ENCODE results near the gene NOS1AP. TPM values are rescaled to one million over a fixed set of nuclear protein-coding genes. Genes with fewer than 3 reads are reported as not detected.

Gene NOS1AP
- total RNA-seq, 1 donor from 2014 or later: 4.1 TPM

DNA sequence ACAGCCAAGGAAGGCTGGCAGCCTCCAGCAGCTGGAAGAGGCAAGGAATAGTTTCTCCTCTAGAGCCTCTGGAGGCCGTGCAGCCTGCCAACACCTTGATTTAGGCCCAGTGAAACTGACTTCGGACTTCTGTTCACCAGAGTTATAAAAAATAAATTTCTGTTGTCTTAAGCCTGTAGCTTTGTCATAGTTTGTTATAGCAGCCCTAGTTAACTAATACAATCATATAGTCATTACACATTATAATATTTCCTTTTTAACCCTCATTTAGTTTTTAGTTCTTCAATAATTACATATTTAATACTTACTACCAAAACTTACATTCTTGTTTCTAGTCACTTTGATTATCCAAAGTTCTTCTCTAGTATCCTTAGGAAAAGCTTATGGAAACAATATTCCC lies 20.3 kb downstream of the NOS1AP start:
- DNase-seq: no peak

DNA sequence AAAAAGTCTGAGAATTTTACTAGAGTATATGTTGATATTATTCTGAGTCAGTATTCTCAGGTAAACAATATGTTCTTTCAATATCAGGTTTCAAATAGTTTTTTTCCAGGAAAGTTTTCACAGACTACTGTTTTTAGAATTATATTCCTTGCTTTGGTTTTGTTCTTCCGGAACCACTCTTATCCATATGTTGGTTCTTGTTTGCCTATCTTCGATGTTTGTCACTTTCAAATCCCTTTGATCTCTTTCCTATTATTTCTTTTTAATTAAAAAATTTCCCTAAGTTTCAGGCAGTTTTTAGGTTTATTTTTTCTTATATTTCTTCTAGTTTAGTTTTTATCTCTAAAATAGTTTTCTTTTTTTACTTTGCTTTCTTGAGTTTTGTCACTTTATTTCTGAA lies 20.9 kb downstream of the NOS1AP start:
- no peak for DNase-seq

DNA sequence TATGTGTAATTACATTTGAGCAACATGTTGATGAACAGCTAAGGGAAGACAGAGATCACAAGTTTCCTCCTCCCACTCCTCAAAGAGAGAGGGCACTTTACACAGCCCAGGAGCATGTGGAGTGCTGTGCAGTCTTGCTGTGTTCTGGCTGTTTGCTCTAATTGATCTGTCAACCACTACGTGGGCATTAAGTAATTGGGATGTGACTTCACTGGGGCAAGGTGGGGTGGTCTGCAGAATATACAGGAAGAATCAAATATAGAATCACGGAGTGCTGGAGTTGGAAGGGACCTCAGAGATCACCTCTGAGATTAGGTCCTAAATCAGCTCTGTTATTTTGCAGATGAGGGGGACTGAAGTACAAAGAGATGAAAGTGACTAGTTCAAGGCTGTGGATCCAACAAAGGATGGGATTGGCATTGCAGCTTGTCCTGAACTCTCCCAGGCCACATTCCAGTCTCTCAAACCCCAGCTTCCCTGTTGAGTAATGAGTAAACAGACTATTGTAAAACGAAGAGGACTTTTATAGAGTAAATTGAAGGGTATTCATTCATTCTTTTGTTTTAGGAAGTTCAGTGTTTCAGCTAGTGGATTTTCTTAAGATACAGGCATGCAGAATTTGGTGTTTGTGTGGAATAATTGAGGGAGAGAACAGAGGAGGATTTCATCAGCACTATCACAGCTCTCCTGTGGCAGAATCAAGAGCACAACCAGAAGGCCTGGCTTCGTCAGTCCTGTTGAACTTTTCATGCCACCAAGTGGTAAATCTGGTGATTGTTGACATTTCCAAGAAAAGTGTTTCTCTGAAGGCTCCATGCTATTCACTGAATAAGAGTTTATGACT lies 22.4 kb downstream of the NOS1AP start:
- DNase-seq: no peak

DNA sequence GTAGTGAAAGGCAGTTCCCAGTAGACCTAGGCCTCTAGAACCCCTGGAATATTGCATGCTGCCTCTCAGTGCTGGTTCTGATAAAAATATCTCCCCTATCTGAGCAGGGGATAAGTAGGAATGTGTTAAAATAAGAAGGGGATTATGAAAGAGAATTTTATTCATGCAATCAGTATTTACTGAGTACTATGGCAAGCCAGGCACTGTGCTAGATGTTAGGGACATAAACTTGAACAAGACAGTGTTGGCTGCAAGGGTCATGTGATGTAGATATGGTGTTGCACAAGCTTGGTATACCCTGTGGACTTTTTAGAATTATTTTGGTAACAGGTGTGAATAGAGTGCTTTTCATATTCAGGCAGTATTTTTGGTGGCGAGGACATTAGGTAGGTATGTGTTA lies 23.6 kb downstream of the NOS1AP start:
- DNase-seq: no peak

DNA sequence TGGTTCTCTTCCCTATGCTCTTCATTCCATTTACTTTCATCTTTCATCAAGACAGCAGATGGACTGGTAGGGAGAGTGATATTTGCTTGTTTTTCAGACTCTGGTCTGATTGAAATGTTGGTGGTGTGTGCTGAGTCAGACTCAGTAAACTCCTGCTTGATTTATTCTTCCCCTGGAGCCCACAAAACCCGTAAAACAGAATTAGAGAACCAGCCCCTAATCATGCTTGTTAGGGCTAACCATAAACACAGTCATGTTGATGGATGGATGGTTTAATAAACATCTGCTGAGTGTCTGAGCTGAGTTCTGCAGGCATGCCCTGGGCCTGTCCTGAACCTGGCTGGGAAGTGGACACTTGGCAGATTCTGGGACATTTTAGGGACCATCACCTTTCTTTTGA lies 24.8 kb downstream of the NOS1AP start:
- DNase-seq: no peak

DNA sequence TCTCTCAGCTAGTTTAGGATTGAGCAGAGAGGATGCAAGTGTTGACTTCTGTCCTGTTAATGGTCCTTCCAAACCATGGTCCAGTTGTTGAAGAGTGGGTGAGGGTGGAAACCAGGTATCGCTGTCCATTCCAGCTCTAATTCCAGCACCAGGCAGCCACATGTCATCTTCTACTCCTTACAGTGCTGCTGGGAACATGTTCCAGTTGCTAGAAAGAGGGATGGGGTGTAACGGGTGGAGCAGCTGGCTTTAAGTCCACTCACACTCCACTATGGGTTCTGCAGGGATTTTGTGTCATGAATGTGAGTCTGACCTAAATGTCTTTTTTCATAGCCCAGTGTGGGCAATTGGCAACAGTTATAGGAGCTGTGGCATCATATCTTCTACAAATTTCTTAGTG lies 25.2 kb downstream of the NOS1AP start:
- DNase-seq: no peak

DNA sequence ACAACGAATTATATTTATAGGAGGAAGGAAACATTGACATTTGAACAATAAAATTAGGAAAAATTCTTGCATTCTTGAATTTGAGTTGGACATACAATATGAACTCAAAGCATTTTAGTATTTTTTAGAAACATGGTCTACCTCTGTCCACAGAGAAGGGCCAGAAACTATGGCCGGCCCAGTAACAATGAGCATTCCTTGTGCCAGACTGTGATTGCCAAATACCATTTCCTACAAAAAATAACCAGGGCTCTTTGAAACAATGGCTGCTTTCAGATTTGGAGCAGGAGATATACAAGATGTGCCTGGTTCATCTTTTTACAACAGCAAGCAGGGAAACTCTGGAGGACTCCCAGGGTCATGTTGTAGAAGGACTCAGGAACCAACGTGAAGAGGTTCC lies 38.4 kb downstream of the NOS1AP start:
- DNase-seq: no peak

DNA sequence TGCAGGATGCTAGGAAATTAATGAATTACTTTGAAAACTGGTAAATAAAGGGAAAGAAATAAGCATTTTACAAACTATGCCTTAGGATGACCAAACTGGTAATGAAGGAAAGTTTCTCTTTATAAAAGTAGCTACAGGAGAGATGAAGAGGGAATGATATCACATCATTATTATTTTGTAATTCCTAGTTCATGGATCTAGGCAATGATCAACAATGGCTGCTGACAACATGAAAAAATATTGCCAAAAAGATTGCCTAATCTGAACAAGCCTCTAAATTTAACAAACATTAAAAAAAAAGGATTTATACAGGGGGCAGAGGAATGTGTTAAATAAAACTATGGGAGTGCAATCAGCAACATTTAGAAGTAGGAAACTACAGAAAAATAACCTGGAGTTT lies 38.9 kb downstream of the NOS1AP start:
- DNase-seq: no peak

DNA sequence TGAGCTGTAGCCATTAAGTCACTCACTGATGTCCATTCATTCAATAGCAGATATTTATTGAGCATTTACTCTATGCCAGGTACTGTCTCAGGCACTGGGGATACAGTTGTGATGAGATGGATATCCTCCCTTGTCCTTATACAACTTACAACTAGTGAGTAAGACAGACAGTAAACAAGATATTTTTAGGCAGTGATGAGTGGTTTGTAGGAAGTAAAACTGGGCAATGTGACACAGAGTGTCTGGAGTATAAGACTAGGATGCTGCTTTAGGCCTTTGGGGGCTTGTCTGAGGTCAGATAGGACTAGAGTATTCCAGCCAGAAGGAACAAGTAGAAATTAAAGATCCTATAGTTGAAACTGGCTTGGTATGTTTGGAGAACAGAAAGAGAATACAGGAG lies 41.4 kb downstream of the NOS1AP start:
- no peak for DNase-seq

DNA sequence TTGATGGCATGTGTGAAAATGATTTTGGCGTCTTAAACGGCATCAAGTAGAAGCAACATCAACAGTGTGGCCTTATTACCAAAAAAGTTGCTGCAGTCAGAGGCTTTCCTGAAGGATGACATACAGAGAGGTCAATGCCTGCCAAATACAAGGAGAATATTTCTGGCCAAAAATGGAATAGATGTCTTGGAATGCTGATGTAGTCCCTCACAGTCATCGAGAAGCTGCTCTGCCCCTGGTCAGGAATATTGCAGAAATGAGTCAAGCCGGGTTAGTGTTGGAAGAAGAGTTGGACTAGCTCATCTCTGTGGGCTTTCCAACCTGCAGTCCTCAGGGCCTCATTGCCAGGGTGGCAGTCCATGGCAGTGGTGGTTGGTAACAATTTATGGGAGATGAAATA lies 42.1 kb downstream of the NOS1AP start:
- DNase-seq: no peak

DNA sequence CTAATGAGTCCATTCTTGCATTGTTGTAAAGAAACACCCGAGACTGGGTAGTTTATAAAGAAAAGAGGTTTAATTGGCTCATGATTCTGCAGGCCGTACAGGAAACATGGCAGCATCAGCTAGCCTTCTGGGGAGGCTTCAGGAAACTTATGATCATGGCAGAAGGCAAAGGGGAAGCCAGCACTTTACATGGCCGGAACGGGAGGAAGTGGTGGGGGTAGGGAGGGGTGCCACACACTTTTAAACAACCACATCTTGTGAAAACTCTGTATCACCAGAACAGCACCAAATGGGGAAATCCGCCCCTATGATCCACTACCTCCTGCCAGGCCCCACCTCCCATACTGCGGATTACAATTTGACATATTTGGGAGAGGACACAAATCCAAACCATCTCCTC lies 43.9 kb downstream of the NOS1AP start:
- DNase-seq: no peak

DNA sequence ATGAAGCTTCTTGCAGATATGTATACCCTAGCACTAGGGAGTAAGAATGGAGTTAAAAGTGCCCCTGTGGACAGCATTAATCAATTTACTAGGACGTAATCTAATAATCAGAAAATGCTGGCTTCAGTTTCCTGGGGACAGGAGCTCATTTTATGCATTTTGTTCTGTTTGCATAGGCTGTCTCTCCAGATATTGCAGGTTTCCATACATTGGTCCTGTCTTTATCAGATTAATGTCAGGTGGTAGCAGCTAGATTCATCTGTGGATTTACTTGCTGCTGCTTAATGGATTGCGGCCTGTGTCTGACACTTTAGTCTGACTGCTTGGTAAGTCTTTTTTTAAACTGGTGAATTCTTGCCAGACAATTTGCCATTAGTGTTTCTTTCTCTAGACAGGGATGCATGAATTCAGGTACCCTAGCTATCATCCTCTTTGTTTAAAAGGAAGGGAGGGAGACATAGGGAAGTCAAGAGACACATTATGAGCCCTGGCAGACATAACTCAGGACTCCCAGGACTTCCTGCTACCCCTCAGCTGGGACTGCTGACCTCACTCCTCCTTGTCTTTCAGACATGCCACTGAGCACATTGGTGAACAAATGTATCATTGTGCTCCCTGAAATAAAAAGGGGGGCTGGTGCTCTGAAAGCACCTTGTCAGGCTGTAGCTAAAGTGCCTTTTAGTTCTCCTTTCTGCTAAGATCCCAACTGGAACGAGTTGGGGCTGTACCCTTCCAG lies 47.7 kb downstream of the NOS1AP start:
- DNase-seq: no peak

DNA sequence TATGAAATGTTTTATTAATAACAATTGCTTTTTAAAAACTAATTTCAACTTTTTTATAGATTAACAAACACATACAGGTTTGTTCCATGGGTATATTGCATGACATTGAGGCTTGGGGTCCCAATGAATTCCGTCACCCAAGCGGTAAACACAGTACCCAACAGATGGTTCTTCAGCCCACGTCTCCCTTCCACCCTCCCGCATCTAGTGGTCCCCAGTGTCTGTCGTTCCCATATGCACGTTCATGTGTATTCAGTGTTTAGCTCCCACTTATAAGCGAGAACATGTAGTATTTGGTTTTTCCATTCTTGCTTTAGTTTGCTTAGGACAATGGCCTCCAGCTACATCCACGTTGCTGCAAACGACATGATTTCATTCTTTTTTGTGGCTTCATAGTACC lies 48.6 kb downstream of the NOS1AP start:
- DNase-seq: no peak

DNA sequence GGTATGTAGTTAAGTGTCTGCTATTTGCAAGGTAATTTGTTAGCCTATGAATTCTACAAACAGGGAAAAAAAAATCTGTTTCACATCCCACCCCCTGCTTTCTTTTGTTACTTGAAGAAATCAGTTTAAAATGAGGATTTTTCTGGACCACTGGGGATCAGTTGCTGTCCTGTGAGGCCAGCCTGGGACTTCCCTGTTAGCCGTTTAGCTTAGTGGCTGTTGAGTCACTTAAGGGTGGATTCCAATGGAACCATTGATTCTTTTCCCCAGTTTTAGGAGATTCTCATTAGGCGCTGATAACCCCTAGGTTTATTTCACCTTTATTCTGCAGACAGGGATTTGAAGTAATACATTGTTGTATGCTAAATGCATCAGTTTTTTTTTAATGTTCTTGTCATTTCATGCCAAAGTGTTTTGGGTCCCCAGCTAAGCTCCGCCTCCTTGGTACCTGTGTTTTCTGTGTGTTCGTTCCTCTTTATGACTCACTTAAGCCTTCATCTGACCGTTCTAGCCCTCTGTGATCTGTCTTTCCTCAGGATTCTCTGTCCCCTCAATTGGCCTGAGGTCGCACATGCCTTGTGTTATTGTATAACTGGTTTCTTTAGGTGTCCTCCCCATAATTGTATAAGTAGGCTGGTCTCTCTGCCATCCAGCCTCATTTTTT lies 59.3 kb downstream of the NOS1AP start:
- DNase-seq: no peak

DNA sequence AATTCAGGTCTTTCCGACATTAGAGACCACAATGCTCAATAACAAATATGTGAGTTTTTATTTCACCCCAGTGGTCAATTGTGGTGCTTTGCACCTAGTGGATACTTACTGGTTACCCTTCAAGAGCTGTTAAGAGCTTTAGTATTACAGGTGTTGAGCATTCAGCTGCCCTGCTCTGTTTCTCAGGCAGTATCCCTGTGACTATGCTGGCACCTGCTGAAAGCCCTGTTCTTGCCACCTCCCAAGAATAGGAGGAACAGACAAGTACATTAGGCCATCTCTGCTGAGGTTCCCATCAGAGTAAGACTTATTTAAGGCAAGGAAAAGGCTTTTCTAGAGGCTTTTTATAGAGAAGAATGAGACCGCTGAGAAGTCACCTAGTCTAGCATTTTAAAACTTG lies 60.8 kb downstream of the NOS1AP start:
- DNase-seq: no peak

DNA sequence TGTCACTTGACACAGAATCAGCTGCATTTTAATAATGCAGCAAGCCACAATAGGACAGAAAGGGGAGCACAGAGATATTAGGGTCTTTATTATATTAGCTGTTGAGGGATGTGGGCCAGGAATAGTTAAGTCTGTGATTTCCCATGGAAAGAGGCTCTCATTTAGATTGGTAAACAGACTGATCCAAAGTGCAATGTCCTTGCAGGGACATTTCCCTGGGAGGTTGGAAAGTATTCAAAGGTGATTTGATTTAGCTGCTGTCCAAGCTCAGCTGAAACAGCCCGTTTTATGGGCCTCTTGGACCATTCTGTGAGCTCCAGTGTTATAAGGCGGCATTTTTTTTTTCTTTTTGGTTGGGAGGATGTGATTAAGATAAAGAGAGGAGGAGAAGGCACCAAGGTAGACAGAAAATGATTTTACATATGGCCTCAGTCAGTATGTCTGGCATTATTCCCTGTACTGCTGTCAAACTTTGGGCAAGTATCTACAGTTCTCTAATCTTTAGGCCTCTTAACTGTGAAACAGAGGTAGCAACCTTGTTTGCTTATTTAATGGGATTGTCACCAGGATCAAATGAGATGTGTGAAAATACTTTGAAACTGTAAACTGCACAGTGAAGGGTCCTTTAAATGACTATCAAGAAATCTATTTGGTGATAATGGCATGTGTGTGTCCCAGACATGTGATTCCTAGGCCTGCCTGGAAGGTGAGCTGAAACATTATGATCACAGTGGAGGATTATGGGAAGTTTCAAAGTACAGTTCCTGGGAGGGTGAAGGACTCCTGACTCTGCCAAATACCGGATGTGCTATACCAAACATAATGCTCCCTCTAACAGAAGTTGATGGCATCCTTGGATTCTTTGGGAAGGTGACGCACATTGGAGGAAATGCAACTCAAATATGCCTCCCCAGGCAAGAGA lies 62.2 kb downstream of the NOS1AP start:
- no peak for DNase-seq

DNA sequence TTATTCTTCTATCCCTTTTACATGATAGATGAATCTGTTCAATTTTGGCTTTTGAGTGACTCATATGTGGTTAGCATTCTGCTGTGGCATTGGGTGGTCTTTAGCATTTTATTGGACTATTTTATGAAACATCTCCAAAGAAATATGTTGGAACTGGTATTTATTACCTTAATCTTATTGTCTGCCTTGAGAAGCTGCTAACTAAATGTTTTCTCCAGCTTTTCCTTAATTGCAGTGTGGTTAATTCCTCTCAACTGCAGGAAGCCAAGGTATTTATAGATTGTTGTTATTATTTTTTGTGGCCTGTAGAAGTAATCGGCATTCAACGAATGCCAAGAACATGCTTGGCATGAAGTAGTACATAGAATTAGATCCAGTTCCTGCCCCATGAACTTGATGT lies 64.1 kb downstream of the NOS1AP start:
- DNase-seq: no peak

DNA sequence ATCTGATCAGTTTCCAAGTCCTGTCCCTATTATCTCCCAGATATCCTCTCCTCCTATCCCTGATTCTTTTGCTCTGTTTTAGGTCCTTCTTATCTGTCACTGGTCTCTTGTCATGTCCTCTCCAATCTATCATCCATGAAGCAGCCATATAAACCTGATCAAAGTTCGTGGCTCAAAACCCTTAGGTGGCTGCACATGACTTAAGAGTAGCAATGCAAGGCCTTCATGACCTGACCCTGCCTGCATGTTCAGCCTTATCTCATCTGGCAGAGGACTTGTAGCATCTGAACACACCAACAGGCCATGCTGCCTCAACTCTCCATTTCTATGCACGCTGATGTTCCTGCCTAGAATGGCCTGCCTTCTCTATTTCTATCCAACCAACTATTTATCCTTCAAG lies 65.2 kb downstream of the NOS1AP start:
- no peak for DNase-seq

DNA sequence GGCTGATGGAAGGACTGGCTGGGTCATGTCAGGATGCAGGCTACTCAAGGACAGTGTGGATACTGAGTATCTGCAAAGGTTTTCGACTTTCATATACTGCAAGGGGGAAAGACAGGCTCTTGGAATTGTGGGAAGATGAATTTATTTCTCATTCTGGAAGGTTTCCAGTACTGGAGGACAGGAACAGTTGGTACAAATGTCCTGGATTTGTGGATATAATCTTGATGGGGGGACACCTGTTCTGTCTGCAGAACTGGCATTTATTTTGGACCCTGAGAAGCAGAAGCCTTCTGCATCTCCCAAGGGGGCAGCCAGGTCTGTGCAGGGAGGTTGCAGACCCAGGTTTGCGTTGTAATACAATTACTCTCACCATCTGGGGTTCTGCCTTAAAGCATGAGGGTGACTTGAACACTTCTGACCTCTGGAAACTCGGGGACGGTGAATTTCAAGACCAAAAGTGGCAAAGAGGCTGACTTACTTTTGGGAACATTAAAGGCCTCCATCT lies 65.8 kb downstream of the NOS1AP start:
- DNase-seq: no peak

DNA sequence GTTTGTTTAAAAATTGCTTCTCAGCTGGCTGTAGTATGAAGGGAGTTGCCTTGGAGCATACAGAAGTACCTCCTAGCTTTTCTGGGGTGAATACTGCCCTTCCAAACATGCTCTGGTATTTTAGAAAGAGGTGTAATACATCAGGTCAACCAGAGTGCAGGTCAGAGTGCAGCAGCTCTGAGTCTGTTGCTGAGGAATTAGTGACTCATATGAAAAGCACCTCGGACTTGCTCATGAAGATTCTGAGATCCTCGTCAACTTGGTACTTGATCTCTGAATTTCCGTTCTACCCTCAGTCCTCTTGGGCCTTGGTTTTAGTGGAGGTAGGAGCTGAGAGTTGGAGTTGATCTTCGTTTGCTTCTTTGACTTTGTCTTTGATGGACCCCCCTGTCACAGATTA lies 67.3 kb downstream of the NOS1AP start:
- no peak for DNase-seq

DNA sequence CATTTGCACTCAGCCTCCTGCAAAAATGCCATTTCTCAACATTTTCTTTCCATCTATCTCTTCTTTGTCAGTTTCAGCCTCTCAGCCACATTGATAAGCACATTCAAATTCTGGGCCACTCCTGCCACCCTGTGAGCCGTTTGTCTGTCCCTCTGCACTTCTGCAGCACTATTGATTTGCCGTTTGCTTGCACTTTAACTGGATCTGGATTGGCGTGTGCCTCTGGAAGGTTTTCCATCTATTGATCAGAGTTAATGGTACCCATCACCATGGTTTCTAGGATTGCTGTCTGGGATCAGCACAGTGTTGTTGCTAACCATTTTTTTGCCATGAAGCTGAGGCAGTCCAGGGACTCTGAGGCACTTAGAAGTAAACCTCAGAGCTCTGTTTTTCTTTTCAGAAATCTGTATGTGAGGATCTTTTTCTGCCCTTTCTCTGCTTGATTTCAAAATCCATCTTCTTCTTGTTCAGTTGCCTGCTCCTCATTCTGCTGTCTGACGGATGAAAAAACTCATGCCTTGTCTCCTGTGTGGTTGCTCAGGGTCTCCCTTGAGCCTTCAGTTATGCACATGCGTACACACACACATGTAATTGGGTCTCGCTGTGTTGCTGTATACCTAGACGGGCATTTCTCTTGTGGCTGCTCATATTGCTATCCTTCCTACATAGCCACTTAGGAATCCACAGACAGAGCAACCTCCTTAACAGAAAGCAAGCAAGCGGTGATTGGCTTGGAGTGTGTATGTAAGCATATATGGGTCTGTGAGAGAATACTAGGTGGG lies 67.9 kb downstream of the NOS1AP start:
- no peak for DNase-seq
